NCI-H82 treated with DMSO at 0.1 percent for 48 hours (cell line): Measurements from ENCODE around the gene BRF1.

Experiments
- DNase-seq: peaks from one replicate; lab custom pipeline; 2025; ENCODE audit not compliant: unreplicated experiment; lab: John Stamatoyannopoulos, UW

BRF1 gene

DNA sequence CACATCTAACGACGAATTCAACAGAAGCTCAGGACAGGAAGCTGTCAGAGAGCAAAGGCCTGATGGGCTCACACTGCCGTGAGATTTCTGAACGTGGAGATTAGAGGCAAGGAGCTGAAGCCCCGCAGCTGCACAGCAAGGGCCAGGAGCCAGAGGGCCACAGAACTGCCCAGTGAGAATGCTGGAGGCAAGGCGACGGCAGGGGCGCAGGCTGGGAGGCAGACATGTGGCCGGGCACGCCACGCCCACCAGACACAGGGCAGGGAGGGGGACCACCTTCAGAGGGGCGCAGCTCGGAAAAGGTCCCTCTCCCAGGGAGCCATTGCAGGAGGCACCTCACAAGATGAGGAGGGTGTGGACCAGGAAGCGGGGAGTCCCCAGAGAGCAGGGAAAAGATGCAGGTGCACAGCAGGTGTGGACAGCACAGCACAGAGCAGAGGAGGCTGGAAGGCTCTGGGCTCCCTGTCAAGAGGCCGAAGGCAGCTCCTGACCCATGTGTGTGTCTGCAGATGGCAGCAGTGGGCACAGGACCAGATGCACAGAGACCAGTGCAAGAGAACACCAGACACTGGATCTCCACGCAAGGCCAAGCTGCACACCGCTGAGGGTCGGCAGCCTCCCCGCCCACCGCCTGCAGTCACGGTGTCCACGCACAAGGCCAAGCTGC lies 29.4 kb downstream of the BRF1 start:
- DNase-seq: no peak

DNA sequence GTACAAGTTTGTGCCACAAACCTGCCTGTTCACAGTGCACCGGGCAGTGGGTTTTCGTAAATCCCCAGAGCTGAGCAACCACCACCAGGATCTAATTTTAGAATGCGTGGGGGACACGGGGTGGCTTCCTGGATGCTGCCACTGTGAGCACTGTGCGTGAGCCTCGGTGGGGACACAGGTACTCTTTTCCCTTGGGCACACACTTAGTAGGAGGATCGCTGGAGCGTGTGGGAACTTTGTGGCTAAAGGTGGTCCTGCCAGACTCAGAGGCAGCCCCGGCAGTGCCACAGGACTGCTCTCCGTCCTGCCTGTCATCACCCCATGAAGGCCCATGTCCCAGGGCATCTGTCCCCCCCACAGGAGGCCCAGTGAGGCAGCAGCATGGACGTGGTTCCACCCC lies 31.4 kb downstream of the BRF1 start:
- no peak for DNase-seq

DNA sequence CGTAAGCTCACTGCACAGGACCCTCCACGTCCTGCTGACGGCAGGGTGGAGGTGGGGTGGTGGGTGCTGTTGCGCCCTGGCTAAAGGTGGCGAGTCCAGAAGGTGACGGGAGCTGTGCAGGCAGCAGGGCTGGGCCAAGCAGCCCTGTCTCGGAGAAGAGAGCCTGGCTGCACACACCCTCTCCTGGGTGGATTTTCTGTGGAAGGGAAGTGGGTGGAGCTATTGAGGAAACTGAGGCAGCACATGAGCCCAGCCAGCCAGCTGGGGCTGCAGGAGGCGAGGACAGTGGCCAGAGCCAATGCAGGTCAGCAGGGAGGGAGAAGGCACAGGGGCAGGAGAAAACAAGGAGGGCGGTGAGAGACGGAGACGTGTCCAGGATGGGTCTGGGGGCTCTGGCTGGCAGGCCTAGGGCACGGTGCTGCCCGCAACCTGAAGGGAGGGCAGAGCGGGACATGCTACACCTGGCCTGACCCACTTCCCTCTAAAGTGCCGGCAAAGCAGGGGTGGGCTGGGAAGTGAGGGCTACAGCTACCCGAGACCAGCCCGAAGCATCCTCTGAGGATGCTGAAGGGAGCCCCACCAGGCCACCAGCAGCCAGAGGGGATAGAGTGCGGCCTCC lies 32.0 kb downstream of the BRF1 start:
- no peak for DNase-seq

DNA sequence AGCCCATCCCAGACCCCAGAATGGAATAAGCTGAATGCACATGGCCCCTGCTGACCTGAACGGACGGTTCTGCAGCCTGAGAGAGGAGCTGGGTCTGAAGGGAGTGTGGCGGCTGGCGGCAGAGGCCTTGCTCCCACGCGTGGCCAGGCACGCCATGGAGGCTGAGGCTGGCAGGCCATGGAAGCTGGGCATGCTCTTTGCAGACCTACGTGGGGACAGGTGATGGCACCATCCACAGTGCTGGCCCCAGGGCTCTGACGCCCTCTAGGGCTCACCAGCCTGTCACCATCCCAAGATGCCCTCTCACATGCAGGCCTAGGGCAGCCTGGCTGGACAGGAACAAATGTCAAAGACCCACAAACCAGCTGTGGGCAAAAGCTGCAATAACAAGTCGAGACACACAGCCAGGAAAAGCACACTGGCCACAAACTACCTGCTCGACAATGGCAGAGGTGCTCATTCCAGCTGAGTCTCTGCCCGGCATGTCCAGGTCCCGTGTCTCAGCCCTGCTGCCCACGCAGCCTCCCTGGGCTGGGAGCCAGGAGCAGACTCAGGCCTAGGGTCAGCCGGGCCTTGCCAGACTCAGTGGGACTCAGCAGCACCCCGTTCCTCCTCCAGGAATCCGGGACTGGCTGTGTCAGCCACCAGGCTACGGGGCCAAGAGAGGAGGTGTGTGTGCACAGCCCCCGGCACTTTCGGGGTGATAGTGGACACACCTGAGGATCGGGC lies 32.8 kb downstream of the BRF1 start:
- no peak for DNase-seq

DNA sequence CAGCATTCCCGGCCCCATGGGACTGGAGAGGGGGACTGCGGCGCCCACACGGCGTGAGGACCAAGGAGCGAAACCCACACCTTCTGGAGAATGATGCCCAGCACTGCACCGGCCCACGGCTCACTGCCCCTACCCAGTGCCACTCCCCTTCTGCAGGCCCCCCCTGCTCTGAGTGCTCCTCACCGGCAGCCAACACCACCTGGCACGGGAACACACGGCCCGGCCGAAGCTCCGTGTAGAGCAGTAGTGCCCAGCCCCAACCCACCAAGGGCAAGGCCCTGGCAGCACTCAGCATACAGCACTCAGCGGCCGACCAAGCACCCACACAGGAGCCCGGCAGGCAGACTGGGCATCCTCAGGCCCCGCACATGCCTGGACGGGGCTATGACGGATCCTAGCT lies 39.0 kb downstream of the BRF1 start:
- DNase-seq: no peak

DNA sequence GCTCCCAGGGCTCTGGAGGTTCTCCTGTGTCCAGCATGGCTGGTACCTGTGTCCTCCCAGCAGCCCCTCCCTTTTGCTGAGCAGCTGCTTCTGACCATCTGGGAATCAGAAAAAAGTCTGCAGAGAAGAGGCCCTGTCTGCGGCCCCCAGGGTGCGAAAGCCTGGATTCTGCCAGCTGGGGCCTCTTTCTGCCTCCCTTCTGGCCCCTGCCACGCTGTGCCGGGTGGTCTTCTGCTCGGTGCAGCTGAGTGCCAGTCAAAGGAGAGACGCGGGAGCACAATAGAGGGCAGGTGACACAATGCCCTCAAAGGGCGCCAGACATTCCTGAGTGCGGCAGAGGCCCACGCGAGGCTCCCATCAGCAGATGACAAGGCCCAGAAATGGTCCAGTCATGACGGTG lies 39.8 kb downstream of the BRF1 start:
- DNase-seq: no peak

DNA sequence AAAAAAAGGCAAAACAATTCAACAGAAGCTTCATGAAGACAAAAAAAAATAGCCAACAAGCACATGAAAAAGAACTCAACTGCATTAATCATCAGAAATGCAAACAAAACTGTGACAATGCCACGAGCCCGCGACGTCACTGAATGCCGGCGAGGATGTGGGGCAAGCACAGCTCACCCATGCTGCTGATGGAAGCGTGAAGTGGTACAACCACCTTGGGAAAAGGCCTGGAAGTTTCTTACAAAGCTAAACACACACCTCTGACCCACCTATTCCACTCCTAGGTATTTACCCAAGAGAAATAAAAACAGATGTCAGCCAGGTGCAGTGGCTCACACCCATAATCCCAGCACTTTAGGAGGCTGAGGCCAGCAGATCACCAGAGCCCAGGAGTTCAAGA lies 42.0 kb downstream of the BRF1 start:
- DNase-seq: no peak

DNA sequence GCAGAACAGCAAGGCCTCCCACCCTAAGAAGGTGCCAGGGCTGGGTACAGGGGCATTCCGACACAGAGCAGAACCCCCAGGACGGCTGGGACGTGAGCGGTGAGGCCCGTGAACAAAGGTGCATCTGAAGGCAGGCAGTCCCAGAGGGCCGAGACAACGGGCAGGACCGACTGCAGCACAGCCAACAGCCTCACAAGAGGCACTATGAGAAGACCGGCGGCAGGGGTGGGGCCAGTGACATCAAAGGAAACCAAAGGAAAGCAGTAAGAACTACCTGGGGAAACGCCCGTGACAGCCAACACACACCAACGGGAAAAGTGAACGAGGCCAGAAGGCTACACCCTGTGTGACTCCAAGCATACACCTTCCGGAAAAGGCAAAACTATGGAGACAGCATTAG lies 43.3 kb downstream of the BRF1 start:
- DNase-seq: no peak

DNA sequence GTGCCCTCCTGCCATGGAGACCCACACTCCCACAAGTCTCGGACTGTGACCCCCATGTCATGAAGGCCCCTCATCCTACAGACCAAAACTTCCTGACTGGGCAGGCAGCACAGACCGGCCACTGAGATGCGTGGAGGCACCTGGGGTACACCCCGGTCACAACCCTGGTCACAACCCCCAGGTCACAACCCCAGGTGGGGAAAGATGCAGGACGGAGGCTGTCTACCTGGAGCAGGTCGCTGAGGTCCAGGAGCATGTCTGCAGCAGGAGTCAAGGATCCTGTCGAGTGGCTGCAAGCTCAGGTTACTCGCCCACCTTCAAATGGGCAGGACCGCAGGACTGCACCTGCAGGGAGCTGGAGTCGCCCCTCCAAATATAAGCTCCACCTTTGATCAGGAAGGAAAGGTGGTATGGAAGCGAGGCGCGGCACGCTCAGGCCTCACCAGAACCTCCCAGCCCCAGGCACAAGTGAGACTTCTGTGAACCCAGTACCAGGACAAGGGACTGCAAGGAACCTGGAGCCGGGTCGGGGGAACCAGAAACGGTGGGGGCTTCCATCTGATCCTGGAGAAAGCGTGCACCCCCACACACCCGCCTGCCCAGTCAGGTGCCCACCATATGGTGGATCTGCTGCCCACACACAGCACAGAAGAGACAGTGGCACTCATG lies 44.4 kb downstream of the BRF1 start:
- no peak for DNase-seq

DNA sequence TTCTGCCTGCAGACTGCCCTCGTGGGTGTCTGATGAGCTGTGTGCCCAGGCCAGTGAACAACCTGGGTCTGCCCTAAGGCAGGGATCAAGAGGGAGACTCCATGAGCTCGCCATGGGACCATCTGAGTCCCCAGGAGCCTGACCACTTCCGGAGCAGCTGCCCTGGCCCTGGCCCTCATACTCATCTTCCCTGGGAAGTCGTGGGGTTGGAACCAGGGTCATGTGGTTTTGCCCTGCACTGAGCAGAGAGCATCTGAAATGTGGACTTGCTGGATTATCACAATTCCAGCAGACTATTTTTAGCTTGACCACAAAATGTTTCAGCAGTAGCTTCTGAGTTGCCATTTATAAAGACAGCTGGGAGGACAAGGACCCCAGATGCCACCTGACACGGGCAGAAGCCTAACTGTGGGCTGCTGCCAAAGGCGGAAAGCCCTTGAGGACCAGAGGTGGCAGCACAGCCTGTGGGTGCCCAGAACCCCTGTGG lies 45.7 kb downstream of the BRF1 start:
- no peak for DNase-seq

DNA sequence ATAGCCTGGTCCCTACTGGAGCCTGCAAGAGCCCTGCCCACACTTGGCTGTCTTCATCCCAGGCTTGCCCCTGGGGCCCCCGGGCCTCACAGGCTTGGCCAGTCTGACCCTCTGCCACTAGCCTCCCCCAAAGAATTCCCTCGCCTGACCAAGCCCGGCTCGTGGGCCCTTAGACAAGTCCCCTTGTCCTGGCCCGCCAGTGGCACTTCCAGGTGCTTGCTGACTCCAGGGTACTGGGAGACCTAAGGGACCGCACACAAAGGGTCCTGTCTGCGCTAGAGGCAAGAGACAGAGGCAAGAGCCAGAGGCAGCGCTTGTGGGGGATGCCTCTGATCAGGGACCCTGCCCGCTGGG lies 47.5 kb downstream of the BRF1 start:
- no peak for DNase-seq

DNA sequence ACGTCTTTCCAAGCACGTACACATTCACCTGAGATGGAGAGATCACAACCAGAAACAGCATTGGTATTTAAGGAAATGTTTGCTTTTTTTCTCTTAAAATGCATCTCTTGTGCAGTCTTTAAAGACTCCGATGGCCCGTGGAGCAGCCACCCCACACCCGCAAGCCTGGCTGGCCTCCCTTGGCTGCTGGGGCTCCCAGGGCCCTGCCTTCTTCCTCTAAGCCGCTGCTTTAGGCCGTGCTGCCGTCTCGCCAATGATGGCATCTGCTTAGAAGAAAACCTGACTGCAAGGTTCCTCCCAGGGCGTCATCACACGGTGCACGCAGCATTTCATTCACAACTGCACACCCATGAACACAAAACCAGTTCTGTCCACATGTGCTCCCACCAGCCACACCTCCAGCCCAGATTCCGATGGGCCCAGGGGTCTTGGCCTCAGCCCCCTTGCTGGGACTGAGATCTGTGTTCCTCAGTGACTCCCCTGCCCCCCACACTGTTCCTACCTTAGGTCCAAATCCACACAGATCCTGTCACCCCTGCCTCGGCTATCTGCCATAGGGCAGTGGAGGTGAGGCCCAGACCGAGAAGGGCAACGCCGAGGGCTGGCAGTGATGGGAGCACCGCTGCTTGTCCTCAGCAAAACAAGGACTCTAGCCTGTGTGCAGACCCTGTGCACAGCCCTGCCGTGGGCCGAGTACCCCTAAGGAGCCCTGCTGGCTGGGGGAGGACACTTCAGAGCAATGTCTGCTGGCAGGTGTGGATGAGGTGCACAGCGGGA lies 48.1 kb downstream of the BRF1 start:
- DNase-seq: no peak

DNA sequence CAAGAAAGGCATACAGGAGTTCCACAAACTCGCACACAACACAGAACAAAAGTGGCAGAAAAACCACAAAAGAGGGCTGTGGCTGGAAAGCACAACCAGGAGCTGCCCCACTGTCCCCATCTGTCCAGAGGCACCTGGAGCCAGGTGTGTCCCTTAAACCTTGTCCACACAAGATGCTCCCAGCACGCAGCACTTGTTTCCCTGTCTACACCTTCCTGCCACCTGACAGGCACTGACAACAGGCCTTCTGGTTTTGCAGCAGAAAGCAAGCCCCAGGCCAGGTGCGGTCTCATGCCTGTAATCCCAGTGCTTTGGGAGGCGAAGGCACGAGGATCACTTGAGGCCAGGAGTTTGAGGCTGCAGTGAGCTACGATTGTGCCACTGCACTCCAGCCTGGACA lies 48.9 kb downstream of the BRF1 start:
- DNase-seq: no peak

DNA sequence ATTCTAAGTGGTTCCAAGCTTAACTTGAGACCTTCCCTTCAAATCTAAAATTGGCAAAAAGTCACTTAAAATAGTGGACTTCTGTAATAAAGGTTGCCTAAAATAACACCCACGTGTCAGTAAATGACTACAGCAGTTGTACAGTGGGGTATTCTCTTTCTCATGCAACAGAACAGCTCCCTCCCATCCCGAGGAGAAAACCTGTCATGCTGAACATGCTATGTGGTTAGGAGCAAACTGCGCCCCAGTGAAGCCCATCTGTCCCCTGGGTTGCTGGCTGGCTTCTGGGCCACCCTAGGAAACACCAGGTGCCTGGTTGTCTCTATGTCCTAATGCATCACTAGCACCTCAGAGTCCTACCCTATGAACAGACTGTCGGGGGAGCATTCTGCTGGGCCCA lies 49.8 kb downstream of the BRF1 start:
- DNase-seq: no peak

DNA sequence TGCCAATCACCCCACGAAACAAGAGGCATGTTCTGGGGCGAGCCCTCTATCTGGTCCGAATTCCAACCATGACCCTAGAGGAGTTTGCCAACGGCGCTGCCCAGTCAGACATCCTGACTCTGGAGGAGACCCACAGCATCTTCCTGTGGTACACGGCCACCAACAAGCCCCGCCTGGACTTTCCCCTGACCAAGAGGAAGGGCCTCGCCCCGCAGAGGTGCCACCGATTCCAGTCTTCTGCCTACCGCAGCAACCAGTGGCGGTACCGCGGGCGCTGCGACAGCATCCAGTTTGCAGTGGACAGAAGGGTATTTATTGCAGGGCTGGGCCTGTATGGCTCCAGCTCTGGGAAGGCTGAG lies 50.8 kb downstream of the BRF1 start:
- no peak for DNase-seq

DNA sequence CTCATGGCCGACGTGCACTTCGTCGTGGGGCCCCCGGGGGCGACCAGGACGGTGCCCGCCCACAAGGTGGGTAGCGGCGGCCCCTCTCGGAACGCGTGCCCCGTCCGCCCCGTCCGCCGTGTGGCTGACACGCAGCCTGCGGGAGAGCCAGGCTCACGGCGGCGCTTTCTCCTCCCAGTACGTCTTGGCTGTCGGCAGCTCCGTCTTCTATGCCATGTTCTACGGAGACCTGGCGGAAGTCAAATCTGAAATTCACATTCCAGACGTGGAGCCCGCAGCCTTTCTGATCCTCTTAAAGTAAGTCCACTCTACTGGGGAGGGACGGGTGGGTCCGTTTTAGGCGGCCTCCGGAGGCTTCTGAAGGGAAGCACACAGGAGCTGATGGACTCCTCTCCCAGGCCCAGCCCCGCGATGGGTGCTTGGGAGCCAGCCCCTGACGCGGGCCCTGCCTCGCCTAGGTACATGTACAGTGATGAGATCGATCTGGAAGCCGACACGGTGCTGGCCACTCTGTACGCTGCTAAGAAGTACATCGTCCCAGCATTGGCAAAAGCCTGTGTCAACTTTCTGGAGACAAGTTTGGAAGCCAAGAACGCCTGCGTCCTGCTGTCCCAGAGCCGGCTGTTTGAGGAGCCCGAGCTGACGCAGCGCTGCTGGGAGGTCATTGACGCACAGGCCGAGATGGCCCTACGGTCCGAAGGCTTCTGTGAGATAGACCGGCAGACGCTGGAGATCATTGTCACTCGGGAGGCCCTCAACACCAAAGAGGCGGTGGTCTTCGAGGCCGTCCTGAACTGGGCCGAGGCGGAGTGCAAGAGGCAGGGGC lies 51.4 kb downstream of the BRF1 start:
- DNase-seq: no peak

DNA sequence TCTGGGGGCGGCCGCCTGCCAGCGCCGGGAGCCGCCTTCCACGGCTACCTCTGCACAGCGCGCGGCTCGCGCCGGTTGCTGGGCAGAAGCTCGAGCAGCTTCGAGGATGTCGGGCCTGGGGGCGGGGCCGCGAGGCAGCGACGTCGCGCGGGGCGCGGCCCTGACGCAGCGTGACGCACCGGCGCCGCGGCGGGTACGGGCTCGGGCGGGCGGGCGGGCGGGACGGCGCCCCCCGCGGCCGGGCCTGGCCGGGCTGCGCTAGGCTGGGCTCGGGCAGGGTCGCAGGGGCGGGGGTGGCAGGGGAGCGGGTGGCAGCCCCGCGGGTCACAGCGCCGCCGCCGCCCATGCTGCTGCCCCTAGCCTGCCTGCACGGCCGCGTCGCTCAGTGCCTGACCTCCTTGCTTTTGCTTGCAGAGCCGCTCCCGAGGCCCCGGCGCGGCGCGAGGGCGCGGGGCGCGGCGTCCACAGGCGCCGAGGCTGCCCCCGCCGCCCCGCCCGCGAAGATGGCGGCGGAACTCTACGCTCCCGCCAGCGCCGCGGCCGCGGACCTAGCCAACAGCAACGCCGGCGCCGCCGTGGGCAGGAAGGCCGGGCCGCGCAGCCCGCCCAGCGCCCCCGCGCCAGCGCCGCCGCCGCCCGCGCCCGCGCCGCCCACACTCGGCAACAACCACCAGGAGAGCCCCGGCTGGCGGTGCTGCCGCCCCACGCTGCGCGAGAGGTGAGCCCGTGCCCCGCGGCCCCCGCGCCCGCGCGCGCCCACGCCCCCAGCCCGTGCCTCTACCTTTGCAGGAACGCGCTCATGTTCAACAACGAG lies 52.2 kb downstream of the BRF1 start, which contains the start of gene BTBD6:
Gene BTBD6, plus strand, starts transcription at position 166 of the 814 bp plus-strand sequence. Its CDS starts 179 bp downstream, at position 345.
- peak; percentile 24 for DNase-seq

DNA sequence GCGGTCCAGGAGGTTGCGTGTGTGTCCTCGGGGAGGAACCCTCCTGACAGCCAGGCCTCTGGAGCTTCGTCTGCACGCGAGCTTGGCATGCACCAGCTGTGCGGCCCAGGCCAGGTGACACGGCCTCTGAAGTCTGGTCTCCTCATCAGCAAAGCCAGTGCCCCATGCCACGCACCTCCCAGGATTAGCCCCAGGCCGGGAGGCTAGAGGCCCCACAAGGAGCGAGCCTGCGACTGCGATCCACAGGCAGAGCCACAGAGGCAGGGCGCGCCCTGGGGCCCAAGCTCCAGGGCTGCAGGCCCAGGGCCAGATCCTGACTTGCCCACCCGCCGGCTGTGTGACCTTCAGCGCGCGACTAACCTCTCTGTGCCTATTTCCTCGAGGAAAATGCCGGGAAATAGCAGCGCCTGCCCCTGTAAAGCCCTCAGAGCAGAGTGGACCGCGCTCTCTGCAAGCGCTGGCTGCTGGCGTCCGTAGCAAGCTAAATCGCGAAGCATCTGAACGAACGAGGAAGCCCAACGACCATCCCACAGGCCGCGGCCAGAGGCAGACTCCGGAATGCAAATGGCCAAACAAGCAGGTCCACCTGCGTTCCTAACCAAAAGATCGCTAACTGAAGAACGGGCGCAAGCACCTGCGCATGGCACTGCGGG lies 53.0 kb downstream of the BRF1 start:
- DNase-seq: no peak

DNA sequence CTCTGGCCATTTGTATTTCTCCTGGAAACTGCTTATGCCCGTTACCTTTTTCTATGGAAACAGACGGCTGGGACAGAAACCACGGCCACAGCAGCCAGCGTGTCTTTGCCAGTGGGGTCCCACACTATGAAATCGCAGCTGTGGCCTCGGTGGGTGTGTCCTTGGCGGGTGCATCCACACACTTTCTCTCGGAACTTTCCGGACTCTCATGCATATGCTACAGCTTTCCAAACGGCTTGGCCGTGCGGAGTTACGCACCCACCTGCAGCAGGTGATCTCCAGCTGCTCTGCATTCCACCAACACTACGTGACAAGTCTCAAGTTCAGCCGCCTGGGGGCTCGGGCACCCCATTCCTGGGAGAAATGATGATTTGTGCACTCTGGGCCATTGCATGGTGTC lies 53.8 kb downstream of the BRF1 start:
- no peak for DNase-seq
